Activated T-helper 2 cell treated with anti-CD3 and anti-CD28 coated beads, Interferon-gamma antibody, Interleukin-2, Interleukin-4, amounts not matched to agents 10 μg/mL and 5 μg/mL and 100 μg/mL, durations not matched to agents 14 hours and 24 hours and 36 hours (primary cell): ENCODE data around the gene NOS1AP. TPM values are rescaled to one million over a fixed set of nuclear protein-coding genes. Genes with fewer than 3 reads are reported as not detected.

ENCODE experiments used
- DNase-seq: peaks from one replicate; pipeline ENCODE4 v3.0.0; 2021; ENCODE audit warnings: low spot score
- H3K27ac Mint-ChIP-seq: one replicate; pipeline ENCODE4 v1.8.0; 2021; ENCODE audit warnings: mixed read lengths
- H3K27me3 Mint-ChIP-seq: one replicate; pipeline ENCODE4 v1.8.0; 2021; ENCODE audit warnings: low read depth, mixed read lengths
- H3K36me3 Mint-ChIP-seq: one replicate; pipeline ENCODE4 v1.8.0; 2021; ENCODE audit warnings: low read depth, mixed read lengths
- H3K4me1 Mint-ChIP-seq: one replicate; pipeline ENCODE4 v1.8.0; 2021; ENCODE audit warnings: low read depth, mixed read lengths
- H3K4me3 Mint-ChIP-seq: one replicate; pipeline ENCODE4 v1.8.0; 2021; ENCODE audit warnings: low read depth, mild to moderate bottlenecking, moderate library complexity, mixed read lengths
- H3K9me3 Mint-ChIP-seq: one replicate; pipeline ENCODE4 v1.8.0; 2021; ENCODE audit warnings: mixed read lengths
- intact Hi-C: fragments of 100-400 bp; cut with micrococcal nuclease; formaldehyde crosslinking; loops from one replicate; pipeline ENCODE4 v1.15.1; 2023
- total RNA-seq: library from RNA; stranded (reverse); gene quantifications from 2 replicates; pipeline ENCODE4 v1.2.3, GENCODE V29; 2022

The NOS1AP gene
- total RNA-seq, 1 donor from 2014 or later = not detected

DNA sequence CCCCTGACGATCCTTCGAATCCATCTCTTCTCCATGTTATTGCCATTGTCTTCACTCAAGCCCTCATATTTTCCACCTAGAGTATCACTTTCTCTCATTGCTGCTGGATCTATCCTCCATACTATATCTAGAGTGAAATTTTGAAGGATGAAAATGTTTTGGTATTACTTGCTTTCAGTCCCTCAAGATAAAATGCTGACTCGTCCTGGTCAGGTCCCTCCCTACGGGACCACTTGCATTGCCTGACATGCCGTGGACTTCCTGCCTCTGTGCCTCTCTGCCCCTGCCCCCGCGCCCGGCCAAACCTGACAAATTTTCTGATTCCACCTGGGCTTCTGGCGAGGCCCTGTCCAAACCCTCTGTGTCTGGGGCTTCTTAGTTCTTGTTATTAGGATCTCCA, 283.6 kb downstream of the NOS1AP start:
- H3K27me3 Mint-ChIP-seq = peaks cover 3% of the 10 kb centered on the region
- no peak overlapping the region for H3K4me3 Mint-ChIP-seq
- intact Hi-C loops = no loop called here
- no peak for DNase-seq
- H3K36me3 Mint-ChIP-seq = no peaks in the 10 kb centered on the region
- no peaks in the 10 kb centered on the region for H3K4me1 Mint-ChIP-seq
- no peak overlapping the region for H3K27ac Mint-ChIP-seq
- no peaks in the 10 kb centered on the region for H3K9me3 Mint-ChIP-seq

DNA sequence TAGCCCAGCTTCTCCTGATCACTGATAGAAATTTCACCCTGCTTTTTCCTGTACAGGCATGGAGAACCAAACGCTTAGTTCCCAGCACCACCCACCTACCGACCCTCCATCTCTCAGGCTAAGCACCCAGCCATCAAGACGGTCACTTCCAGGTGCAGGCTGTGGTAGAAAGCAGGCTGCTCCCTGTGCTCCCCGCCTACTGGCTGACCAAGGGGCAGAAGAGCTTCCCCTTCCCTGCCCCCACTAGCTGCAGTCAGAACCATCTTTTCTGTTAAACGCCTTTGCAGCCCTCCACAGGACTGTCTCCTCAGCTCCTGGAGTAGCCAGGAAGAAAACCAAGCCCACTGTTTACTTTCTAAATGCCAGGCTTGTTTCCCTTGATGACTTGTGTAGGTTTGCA, 284.2 kb downstream of the NOS1AP start:
- Mint-ChIP-seq H3K4me1 (no peaks in the 10 kb centered on the region), H3K27me3 (peaks cover 3% of the 10 kb centered on the region), H3K9me3 (no peaks in the 10 kb centered on the region), H3K4me3 (no peak overlapping the region), H3K27ac (no peak overlapping the region), H3K36me3 (no peaks in the 10 kb centered on the region)
- intact Hi-C loops = no loop called here
- DNase-seq = no peak

DNA sequence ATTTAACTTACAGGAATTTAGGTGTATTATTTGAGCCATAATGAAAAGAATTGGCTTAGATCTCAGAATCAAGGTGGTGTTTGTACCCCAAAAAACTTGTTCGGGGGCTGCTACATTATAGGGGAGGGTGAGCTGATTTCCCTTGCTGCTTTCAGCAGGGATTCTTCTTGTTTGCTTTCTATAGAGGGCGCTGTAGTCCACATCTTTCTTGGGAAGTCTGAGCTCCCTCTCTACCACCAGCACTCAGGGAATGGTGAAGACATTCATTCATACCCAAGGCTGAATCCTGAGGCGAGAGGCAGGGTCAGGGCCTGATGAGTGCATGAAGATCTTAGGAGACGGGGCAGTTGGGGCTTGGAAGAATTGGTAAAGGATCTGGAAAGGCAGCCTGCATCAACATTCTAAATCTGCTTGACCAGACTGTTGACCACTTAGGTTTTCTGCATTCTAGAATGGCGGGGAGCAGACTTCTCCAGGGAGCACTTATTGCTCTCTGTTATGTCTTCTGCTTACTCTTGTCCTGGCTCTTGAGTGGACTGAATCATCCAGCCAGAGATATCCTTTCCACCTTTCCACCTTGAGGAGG, 288.3 kb downstream of the NOS1AP start:
- no peaks in the 10 kb centered on the region for H3K36me3 Mint-ChIP-seq
- H3K4me1 Mint-ChIP-seq = no peaks in the 10 kb centered on the region
- DNase-seq = no peak
- no peaks in the 10 kb centered on the region for H3K9me3 Mint-ChIP-seq
- H3K27ac Mint-ChIP-seq = no peak overlapping the region
- H3K4me3 Mint-ChIP-seq = no peak overlapping the region
- H3K27me3 Mint-ChIP-seq = no peaks in the 10 kb centered on the region
- intact Hi-C loops = loop anchor here (2.0 kb wide), 1 partner anchor 273 kb away; no protein-coding TSS in a partner anchor

DNA sequence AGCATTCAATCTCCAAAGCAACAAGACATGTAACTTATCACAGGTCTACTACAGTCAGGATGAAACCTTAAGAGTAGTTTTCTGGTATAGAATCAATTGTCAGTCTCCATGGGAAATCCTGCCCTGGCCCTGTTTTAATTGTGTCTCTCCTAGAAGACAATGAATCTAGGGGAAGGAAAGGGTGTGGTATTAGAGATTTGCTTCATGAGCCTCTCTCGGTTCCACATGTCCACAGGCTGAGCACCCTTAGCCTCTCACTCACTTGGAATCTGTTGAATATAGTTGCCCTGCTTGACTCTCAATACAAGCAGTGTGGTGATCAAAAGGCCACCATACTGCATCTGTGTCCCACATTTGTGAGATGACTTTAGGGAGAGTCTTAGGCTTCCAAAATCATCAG, 289.4 kb downstream of the NOS1AP start:
- intact Hi-C loops = no loop called here
- H3K27ac Mint-ChIP-seq = no peak overlapping the region
- no peak for DNase-seq
- no peaks in the 10 kb centered on the region for H3K9me3 Mint-ChIP-seq
- H3K4me3 Mint-ChIP-seq = no peak overlapping the region
- H3K36me3 Mint-ChIP-seq = no peaks in the 10 kb centered on the region
- no peaks in the 10 kb centered on the region for H3K4me1 Mint-ChIP-seq
- no peaks in the 10 kb centered on the region for H3K27me3 Mint-ChIP-seq

DNA sequence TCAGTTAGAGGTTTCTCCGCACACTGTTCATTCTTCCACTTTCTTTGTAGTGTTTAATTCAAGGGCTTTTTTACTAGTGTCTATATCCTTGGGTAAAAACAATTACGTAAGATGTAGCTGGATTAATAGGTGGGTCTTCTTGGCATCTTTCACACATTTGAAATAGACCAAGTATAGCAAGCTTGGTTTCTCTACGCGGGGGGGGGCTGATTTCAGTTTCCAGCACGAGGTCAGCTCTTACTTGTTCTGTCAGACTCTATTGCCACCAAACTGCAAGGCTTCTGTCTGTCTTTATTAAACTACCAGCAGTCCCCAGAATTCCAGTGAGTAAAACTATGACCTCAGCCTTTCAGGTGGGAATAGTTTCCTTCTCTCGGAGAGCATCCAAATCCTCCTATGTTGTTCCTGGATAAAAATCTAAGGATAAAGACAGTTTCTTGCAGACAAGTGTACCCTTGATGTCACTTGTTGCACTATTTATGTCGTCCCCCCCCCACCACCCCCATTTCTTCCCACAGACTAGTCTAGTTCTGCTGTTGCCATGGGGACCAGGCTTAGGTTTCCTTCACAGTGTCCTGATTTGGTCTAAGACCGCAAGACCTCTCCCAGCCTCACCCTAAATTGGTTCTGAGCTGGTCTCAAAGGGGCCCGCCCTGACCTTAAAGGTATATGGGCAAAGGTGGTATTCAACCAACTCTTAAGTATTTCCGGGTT, 290.2 kb downstream of the NOS1AP start:
- Mint-ChIP-seq H3K27ac (no peak overlapping the region), H3K27me3 (peaks cover 2% of the 10 kb centered on the region), H3K9me3 (no peaks in the 10 kb centered on the region), H3K36me3 (no peaks in the 10 kb centered on the region), H3K4me1 (no peaks in the 10 kb centered on the region), H3K4me3 (no peak overlapping the region)
- intact Hi-C loops = no loop called here
- no peak for DNase-seq

DNA sequence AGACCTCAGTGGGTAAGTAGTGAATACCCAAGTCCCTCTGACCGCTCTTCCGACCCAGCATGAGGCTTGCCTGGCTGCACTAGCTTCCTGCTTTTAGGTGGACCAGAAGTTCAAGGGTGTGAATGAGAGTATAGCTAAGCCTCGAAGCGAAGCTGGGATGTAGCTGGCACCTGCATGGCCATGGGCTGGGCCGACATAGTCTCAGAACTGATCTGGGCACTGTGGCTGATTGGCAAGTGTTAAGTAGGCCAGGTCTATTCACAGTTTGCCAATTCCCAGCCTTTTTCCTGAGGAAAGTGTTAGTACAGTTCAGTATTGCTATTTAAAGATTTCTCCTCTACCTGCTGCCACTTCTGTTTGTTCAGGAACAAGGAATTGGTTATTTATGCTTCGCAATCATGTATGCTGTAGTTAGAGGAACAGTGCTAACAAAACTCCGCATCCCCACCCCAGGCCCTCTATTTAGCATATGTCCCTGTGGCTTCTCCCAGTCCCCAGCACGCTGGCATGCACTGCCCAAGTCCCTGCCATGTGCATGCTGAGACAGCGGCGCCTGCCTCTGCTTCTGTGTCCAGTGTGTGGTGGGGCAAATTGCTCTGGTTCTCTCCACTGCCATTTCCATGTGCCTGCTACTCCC, 290.9 kb downstream of the NOS1AP start:
- H3K27me3 Mint-ChIP-seq = peaks cover 2% of the 10 kb centered on the region
- H3K4me3 Mint-ChIP-seq = no peak overlapping the region
- H3K27ac Mint-ChIP-seq = no peak overlapping the region
- no peaks in the 10 kb centered on the region for H3K4me1 Mint-ChIP-seq
- intact Hi-C loops = no loop called here
- no peak for DNase-seq
- H3K36me3 Mint-ChIP-seq = no peaks in the 10 kb centered on the region
- no peaks in the 10 kb centered on the region for H3K9me3 Mint-ChIP-seq

DNA sequence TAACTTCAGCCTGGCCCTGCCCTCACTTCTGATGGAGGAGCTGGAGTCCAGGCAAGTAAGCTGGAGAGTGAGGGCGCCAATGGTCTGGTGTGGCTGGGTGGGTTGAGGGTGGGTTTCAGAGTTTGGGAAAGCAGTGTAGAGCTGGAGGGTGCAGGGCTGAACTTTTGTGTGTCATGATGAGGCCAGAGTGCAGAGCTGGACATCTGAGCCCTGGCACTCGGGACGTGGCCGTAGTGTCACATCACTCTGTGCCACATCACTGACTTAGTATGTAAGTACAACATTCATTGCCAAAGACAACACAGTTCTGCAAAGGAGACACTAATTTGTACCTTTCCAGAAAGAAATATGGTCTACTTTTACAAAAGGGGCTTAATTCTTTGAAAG, 291.4 kb downstream of the NOS1AP start:
- no peak overlapping the region for H3K4me3 Mint-ChIP-seq
- H3K27me3 Mint-ChIP-seq = peaks cover 2% of the 10 kb centered on the region
- intact Hi-C loops = no loop called here
- no peaks in the 10 kb centered on the region for H3K36me3 Mint-ChIP-seq
- DNase-seq = no peak
- no peaks in the 10 kb centered on the region for H3K9me3 Mint-ChIP-seq
- no peaks in the 10 kb centered on the region for H3K4me1 Mint-ChIP-seq
- no peak overlapping the region for H3K27ac Mint-ChIP-seq

DNA sequence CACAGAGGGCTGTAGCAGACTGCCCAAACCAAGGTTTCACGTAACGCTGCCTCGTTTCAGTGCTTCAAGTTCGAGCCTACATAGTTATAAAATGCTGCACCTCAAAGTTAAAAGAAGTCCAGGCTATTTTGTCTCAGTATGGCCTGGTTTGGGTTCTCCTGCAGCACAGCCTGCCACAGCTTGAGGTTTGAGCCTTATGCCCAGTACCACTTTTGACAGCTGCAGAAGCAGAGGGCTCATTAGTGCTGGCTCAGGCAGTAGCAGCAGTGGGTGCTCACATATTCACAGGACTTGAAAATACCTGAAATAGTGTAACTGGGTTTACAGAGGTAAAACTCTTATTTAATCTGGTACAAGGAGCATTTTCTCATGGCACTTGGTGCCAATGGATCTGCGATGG, 291.9 kb downstream of the NOS1AP start:
- no peak for DNase-seq
- no peak overlapping the region for H3K4me3 Mint-ChIP-seq
- H3K27ac Mint-ChIP-seq = no peak overlapping the region
- intact Hi-C loops = no loop called here
- H3K4me1 Mint-ChIP-seq = no peaks in the 10 kb centered on the region
- peaks cover 2% of the 10 kb centered on the region for H3K27me3 Mint-ChIP-seq
- no peaks in the 10 kb centered on the region for H3K9me3 Mint-ChIP-seq
- H3K36me3 Mint-ChIP-seq = no peaks in the 10 kb centered on the region

DNA sequence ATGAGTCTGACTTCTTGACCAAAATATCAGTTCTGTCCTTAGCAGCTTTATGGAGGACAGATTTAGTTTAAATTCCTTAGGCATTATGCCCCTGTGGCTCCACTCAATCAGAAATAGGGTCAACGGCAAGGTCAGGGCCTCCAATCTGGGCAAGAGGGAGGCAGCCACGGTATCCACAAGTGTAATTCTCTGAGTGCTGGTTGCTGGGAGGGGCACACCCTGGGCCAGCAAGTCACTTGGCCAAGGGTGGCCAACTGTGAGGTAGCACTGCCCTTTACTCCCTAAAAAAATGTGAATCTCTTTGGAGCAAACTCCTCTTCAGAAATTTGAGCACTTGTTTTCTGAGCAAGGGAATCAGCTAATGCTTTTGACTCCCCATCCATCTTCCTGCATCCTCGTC, 294.3 kb downstream of the NOS1AP start:
- H3K4me3 Mint-ChIP-seq = no peak overlapping the region
- intact Hi-C loops = no loop called here
- no peak for DNase-seq
- no peak overlapping the region for H3K27ac Mint-ChIP-seq
- H3K27me3 Mint-ChIP-seq = peaks cover 2% of the 10 kb centered on the region
- H3K36me3 Mint-ChIP-seq = no peaks in the 10 kb centered on the region
- H3K4me1 Mint-ChIP-seq = no peaks in the 10 kb centered on the region
- H3K9me3 Mint-ChIP-seq = no peaks in the 10 kb centered on the region

DNA sequence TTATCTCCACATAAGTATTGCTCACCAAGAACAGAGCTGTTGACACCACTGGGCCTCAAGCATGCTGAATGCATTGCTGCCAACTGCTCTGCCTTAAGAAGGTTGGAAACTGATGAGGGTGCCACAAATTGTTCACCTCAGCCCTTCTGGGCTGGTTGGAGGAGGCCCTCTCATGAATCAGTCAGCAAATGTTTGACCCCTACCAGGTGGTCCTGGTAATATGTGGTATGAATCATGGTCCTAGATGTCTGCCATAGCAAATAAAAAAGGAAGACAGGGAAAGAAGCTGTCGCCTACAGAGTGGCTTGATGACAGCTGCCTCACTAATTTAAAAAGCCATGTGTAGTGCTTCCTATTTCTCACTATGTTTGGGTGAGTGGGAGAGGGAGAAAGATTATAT, 295.0 kb downstream of the NOS1AP start:
- H3K27me3 Mint-ChIP-seq = peaks cover 2% of the 10 kb centered on the region
- H3K4me1 Mint-ChIP-seq = no peaks in the 10 kb centered on the region
- no peak overlapping the region for H3K4me3 Mint-ChIP-seq
- no peak for DNase-seq
- no peaks in the 10 kb centered on the region for H3K36me3 Mint-ChIP-seq
- H3K27ac Mint-ChIP-seq = no peak overlapping the region
- intact Hi-C loops = no loop called here
- H3K9me3 Mint-ChIP-seq = no peaks in the 10 kb centered on the region

DNA sequence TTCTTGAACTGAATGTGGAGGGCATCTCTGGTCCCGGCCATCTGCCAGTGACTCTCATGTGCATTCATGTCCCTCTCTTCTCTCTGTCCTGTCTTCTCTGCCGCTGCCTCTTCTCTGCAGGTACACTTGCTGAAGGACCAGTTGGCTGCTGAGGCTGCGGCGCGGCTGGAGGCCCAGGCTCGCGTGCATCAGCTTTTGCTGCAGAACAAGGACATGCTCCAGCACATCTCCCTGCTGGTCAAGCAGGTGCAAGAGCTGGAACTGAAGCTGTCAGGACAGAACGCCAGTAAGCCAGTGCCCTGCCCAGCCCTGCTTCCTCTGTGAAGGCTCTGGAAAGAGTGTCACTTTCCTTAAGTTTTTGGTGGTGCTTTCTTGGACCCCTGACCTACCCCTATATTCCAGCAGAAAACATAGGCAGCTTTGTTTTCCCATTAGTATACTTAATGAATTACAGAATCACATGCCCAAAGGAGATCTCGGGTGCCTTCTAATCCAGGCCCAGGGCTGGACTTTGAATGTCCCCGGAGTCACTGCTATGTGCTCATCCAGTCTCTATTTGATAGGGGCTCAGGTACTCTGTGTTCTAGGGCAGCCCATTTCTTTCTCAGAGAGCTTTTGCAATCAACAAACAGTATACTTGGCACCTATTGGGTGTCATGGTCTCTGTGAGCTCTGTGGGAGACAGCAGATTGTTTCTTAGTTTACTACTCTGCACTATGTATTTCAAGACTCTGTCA, 296.0 kb downstream of the NOS1AP start:
- Mint-ChIP-seq H3K36me3 (no peaks in the 10 kb centered on the region), H3K4me1 (no peaks in the 10 kb centered on the region), H3K4me3 (no peak overlapping the region), H3K27me3 (peaks cover 2% of the 10 kb centered on the region), H3K9me3 (no peaks in the 10 kb centered on the region), H3K27ac (no peak overlapping the region)
- no peak for DNase-seq
- intact Hi-C loops = no loop called here

DNA sequence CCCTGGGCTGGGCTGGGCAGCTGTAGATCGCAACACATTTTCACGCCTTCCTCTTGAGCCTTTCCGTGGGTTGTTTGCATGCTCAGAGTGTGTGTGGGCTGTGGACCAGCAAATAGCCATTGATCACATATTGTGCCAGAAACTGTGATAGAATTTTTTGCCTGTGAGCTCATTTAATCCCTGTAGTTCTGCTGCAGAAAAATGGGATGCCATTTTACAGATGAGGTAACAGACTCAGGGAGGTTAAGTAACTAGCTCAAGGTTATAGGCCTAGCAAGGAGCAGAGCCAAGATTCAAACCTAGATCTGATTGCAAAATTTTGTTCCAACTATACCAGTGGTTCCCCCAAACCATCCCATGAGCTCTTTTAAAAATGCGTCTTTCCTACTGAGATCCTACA, 296.7 kb downstream of the NOS1AP start:
- Mint-ChIP-seq H3K4me3 (no peak overlapping the region), H3K4me1 (no peaks in the 10 kb centered on the region), H3K27me3 (peaks cover 2% of the 10 kb centered on the region)

DNA sequence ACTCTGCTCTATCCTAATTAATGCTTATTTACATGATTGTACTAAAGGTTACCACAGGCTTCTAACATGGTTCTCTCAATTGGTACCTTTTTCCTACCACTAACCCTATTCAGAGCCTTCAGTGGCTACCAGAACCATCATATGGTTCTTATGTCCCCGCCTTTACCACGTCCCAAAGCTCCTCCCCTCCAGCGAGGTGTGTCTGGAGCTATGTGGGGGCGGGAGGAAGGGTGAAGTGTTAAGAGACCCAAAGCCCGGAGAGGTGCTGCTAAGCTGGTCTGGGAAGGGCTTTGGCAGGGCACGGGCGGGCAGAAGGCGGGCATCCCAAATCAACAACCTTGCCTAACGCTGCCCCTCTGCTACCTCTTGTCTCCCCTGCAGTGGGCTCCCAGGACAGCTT, 297.2 kb downstream of the NOS1AP start:
- H3K4me3 Mint-ChIP-seq = no peak overlapping the region
- intact Hi-C loops = no loop called here
- H3K27ac Mint-ChIP-seq = no peak overlapping the region
- H3K9me3 Mint-ChIP-seq = no peaks in the 10 kb centered on the region
- peaks cover 2% of the 10 kb centered on the region for H3K27me3 Mint-ChIP-seq
- no peak for DNase-seq
- no peaks in the 10 kb centered on the region for H3K36me3 Mint-ChIP-seq
- no peaks in the 10 kb centered on the region for H3K4me1 Mint-ChIP-seq

More for the DNA sequence above, 296.7 kb downstream of the NOS1AP start:
- Mint-ChIP-seq H3K36me3 (no peaks in the 10 kb centered on the region), H3K27ac (no peak overlapping the region), H3K9me3 (no peaks in the 10 kb centered on the region)
- no peak for DNase-seq
- intact Hi-C loops = no loop called here
